ENCODE data around the gene RAPGEF6.

Gene RAPGEF6

DNA sequence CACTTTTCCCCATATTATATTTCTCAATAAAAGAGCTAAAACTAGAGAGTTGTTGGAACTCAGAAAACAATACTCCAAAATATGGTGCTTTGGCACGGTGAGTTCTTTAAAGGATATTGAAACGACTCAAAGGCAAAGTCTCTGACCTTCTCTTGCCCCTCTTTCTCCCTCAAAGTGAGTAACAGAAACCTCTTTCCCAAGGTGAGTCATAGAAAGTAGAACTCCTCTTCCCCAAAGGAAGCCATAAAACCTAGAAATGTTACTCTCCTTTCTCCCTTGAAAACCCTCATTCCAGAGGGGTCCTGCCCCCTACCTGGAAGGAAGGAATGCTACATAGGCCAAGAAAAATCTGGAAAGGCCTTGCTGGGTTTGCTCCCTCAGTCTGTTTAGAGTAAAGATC is 47.5 kb downstream of the RAPGEF6 start:
- in situ Hi-C loops (cut with MboI; ENCODE audit: low pct_unique_long_range_greater_than_20kb, low sequenced_read_pairs, unreplicated experiment) = loop anchor here (10.0 kb wide), 1 partner anchor 417 kb away; no protein-coding TSS in a partner anchor
- DNase-seq (ENCODE audit: low spot score) = no peak
- TF ChIP-seq, protein P1, sequence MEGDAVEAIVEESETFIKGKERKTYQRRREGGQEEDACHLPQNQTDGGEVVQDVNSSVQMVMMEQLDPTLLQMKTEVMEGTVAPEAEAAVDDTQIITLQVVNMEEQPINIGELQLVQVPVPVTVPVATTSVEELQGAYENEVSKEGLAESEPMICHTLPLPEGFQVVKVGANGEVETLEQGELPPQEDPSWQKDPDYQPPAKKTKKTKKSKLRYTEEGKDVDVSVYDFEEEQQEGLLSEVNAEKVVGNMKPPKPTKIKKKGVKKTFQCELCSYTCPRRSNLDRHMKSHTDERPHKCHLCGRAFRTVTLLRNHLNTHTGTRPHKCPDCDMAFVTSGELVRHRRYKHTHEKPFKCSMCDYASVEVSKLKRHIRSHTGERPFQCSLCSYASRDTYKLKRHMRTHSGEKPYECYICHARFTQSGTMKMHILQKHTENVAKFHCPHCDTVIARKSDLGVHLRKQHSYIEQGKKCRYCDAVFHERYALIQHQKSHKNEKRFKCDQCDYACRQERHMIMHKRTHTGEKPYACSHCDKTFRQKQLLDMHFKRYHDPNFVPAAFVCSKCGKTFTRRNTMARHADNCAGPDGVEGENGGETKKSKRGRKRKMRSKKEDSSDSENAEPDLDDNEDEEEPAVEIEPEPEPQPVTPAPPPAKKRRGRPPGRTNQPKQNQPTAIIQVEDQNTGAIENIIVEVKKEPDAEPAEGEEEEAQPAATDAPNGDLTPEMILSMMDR (IDR thresholded peaks at IDR 0.05; ENCODE audit: extremely low read depth, insufficient read depth, missing control alignments) = no peak

DNA sequence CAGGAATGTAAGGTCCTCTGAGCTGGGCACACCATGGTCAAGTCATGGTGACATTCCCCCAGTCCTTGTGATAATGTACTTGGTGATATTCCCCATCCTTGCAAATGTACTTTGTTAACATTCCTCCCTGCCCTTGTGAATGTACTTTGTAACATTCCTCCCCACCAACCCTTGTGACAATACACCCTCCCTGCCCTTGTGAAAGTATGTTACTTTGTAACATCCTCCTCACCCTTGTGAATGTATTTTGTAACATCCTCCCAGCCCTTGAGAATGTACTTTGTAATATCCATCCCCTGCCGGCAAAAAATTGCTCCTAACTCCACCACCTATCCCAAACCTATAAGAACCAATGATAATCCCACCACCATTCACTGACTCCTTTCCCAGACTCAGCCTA is 53.3 kb downstream of the RAPGEF6 start:
- DNase-seq (ENCODE audit: low spot score) = no peak
- TF ChIP-seq, protein P1 (IDR thresholded peaks at IDR 0.05; ENCODE audit: extremely low read depth, insufficient read depth, missing control alignments) = no peak
- in situ Hi-C loops (cut with MboI; ENCODE audit: low pct_unique_long_range_greater_than_20kb, low sequenced_read_pairs, unreplicated experiment) = loop anchor here (10.0 kb wide), 1 partner anchor 423 kb away; no protein-coding TSS in a partner anchor

DNA sequence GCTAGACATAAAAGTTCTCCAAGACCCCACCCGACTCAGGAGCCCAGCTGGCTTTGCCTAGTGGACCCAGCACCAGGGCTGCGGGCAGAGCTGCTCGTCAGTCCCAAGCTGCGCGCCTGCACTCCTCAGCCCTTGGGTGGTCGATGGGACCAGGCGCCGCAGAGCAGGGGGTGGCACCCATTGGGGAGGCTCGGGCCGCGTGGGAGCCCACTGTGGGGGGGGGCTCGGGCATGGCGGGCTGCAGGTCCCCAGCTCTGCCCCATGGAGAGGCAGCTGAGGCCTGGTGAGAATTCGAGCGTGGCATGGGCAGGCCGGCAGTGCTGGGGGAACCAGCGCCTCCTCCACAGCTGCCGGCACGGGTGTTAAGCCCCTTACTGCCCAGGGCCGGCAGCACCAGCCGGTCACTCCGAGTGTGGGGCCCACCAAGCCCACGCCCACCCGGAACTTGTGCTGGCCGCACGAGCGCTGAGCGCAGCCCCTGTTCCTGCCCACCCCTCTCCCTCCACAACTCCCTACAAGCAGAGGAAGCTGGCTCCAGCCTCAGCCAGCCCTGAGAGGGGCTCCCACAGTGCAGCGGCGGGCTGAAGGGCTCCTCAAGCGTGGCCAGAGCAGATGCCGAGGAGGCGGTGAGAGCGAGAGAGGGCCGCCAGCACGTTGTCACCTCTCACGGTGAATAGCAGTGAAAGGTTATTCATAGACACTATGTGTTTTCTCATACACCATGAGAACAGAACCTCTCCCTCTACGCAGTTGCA is 54.9 kb downstream of the RAPGEF6 start:
- TF ChIP-seq, protein P1 (IDR thresholded peaks at IDR 0.05; ENCODE audit: extremely low read depth, insufficient read depth, missing control alignments) = no peak
- in situ Hi-C loops (cut with MboI; ENCODE audit: low pct_unique_long_range_greater_than_20kb, low sequenced_read_pairs, unreplicated experiment) = loop anchor here (10.0 kb wide), 1 partner anchor 425 kb away; no protein-coding TSS in a partner anchor

DNA sequence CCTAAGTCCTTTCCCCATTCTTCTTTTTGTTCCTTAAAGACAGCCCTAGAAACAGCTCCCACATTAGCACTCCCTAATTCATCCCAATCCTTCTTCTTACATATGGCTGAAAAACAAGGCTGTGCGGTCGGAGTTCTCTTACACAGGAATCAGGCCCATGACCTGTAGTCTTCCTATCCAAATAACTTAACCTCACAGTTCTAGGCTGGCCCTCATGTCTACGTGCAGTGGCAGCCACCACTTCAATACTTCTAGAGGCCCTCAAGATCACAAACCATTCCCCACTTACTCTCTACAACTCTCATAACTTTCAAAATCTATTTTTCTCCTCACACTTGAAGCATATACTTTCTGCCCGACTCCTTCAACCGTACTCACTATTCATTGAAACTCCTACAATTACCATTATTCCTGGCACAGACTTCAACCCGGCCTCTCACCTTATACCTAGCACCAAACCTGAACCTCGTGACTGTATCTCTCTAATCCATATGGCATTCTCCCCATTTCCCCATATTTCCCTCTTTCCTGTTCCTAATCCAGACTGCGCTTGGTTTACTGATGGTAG is 59.3 kb downstream of the RAPGEF6 start:
- in situ Hi-C loops (cut with MboI; ENCODE audit: low pct_unique_long_range_greater_than_20kb, low sequenced_read_pairs, unreplicated experiment) = no loop called here
- DNase-seq (ENCODE audit: low spot score) = no peak
- TF ChIP-seq, protein P1 (IDR thresholded peaks at IDR 0.05; ENCODE audit: extremely low read depth, insufficient read depth, missing control alignments) = no peak

More for the DNA sequence above, 54.9 kb downstream of the RAPGEF6 start:
- no peak for DNase-seq (ENCODE audit: low spot score)

DNA sequence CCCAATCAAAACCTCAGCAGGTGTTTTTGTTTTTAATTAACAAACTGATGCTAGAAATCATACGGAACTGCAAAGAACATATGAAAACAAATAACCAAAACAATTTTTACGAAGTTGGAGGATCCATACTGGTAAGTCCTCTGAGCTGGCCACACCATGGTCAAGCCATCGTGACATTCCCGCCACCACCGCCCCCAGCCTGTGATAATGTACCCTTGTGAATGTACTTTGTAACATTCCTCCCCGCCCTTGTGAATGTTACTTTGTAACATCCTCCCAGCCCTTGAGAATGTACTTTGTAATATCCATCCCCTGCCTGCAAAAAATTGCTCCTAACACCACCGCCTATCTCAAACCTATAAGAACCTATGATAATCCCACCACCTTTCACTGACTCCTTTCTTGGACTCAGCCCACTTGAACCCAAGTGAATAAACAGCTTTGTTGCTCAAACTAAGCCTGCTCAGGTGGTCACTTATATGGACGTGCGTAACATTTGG is 63.3 kb downstream of the RAPGEF6 start:
- no peak for DNase-seq (ENCODE audit: low spot score)
- in situ Hi-C loops (cut with MboI; ENCODE audit: low pct_unique_long_range_greater_than_20kb, low sequenced_read_pairs, unreplicated experiment) = no loop called here
- TF ChIP-seq, protein P1 (IDR thresholded peaks at IDR 0.05; ENCODE audit: extremely low read depth, insufficient read depth, missing control alignments) = no peak

DNA sequence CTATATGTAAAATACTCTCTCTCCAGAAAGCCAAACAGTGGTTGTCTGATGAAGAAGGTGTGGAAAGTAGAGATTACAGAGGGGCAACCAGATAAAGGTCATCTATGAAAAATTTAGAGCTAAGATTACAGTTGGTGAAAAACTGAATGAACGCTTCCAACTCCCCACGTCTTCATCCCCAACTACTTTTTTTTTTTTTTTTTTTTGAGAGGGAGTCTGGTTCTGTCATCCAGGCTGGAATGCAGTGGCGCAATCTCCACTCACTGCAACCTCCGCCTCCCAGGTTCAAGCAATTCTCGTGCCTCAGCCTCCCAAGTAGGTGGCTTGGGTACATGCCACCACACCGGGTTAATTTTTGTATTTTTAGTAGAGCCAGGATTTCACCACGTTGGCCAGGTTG is 64.3 kb downstream of the RAPGEF6 start:
- DNase-seq (ENCODE audit: low spot score) = no peak
- in situ Hi-C loops (cut with MboI; ENCODE audit: low pct_unique_long_range_greater_than_20kb, low sequenced_read_pairs, unreplicated experiment) = no loop called here
- TF ChIP-seq, protein P1 (IDR thresholded peaks at IDR 0.05; ENCODE audit: extremely low read depth, insufficient read depth, missing control alignments) = no peak

All from GM13977 (cell line).